Measurements from ENCODE around the gene LBHD2.
A peak's percentile ranks its signal among the peaks of the same experiment; 100 is the strongest.
"Not testable (repeated sequence)": the region's sequence is repeated elsewhere in the genome, so short reads cannot be mapped to it uniquely, and the experiment has no call there.

LBHD2 gene

DNA sequence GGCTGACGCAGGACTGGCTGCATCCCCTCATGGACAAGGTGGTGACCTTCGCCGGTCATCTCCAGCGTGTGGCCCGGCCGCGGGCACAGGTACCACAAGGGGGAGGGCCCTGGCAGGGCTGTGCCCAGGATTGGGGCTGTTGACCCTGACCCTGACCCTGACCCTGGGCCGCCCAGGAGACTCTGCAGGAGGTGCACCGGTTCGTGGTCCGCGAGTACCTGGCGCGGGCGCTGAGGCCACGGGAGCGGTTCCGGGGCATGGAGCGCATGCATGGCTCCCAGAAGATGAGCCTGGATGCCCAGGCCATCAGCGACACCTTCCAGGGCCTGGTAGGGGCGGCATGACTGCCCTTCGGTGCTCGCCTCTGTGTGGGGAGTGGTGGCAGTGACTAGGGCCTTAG lies 23.4 kb downstream of the LBHD2 start:
- DNase-seq, result no peak

DNA sequence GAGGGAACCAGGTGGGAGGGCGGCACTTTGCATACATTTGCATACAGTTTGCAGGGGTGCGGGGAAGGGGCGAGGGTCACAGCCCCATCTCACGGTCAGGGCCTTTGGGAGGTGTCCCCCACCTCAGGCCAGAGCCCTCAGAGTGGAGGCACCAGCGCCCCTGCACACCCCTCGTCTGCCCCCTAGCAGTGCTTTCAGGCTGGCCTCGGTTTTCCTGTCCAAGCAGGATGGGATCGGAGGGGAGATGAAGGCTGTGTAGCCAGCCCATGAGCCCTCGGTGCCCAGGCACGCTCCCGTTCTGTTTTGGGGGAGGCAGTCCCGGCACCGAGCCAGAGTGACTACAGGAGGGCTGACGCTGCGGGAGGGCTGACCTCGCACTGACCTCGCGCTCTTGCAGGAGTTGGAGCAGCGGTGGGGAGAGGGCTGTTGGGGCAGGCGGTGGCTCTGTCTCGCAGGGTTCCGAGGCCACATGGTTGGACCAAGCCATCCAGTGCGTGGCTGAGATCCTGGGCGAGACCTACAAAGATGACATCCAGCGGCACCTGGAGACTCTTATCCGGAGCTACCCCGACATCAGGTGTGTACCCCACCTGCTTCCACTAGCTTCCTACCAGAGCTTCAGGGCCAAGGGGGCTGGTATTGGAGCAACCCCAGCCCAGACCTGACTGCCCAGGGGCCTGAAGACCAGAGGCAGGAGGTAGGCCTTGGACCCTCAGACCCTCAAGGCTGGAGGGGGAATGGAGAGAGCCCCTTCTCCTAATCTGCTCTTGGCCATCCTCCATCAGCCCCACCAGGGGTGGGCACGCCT lies 24.1 kb downstream of the LBHD2 start:
- no peak for DNase-seq

DNA sequence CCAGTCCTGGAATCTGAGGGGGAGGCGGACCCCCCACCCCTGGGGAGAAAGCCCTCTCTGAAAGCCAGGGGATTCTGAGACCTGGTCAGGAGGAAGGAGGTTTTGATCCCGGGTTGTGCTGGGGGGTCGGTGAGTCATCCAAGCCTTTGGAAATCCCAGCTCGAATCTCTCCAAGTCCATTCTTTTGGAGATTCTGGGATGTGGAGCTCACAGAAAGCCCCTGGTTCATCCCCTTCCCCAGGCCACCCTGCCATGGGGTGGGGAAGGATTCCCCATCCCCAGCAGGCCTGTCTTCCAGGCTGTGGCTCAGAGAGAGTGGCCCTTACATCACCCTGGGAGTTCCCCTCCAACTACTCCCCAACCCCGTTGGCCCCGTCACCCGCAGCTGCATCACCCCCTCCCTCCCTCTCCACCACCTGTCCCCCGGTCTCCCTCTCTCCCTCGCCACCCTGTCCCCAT lies 24.8 kb downstream of the LBHD2 start:
- DNase-seq, result peak; percentile 40

DNA sequence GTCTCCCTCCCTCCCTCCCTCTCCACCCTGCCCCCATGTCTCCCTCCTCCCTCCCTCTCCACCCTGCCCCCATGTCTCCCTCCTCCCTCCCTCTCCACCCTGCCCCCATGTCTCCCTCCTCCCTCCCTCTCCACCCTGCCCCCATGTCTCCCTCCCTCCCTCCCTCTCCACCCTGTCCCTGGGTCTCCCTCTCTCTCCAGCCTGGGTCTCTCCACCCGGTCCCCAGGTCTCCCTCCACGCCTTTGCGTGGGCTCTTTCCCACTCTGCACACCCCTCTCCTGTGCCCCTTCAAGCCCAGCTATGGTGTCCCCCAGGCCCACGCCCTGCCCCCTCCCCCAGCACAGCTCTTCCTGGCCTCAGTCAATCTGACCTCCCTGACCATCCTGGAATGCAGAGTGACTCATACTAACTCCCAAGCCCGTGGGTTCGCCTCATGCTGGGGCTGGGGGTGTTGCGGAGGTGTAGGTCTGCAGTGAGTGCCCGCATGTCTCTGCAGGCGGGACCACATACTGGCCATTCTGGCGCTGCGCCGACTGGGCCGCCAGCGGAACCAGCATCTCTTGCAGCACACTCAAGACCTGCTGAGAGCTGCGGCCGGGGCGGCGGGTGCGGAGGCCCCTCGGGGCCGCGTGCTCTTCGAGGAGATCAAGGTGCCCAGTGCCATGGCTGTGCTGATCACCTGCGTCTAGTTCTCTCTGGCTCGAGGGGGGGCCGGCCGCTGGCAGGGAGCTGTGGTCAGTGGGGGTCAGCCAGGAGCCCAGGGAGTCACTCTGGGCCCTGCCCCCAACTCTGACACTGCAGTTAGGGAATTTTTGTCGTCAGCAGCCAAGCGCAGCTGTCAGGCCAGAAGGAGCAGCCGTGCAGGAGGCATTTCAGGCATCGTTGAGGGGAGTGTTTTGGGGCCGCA lies 25.8 kb downstream of the LBHD2 start:
- no peak for DNase-seq

DNA sequence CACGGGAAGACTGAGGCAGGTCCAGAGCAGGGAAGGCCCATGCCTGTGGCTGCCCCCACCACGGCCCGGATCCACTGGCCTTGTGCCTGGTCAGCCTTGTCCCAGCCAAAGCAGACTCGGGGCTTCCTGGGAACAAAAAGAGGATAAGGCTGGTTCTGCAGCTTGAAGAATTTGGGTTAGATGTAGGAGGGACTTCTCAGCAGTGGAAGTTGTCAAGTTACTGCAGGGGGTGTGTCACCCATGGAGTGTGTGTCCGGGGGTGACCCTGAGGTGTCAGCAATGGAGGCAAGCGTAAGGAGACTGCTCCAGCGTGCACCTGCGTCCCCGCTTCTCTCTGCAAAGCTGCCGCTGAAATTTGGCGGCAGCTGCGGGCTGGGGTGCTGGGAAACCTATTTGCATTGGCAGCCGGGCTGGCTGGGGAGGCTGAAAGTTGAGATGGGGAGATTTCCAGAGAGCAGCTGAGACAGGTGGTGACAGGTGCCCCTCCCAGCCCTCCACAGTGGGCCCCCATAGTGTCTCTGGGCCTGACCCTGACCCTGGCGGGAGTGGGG lies 26.7 kb downstream of the LBHD2 start:
- DNase-seq, result no peak

DNA sequence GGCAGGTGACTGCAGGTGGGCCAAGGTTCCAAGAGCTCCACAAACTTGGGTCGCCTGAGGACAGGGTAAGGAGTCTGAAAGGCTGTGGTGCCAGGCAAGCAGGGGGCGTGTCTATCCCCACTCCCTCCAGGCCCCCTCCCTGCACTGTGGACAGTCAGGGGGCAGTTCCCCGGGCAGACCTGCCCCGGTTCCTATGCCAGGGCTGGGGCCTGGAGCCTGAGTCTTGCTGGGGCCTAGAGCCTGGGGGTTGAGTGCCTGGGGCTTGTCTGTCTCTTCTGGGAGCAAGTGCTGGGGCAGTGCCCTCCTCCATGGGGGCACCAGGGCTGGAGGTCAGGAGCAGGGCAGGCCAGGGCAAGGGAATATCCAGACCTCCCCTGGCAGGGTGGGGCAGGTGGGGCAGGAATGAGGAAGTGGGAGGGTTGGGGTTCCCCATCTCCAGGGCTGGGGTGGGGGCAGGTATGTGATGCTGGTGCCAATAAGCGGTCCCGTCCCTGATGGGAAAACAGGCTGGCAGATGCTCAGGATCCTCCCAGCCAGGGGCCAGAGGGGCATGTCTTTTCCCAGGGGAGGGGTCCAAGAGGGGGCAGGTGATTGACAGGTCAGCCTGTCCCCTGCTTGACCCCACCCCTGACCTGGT lies 27.3 kb downstream of the LBHD2 start:
- no peak for DNase-seq

DNA sequence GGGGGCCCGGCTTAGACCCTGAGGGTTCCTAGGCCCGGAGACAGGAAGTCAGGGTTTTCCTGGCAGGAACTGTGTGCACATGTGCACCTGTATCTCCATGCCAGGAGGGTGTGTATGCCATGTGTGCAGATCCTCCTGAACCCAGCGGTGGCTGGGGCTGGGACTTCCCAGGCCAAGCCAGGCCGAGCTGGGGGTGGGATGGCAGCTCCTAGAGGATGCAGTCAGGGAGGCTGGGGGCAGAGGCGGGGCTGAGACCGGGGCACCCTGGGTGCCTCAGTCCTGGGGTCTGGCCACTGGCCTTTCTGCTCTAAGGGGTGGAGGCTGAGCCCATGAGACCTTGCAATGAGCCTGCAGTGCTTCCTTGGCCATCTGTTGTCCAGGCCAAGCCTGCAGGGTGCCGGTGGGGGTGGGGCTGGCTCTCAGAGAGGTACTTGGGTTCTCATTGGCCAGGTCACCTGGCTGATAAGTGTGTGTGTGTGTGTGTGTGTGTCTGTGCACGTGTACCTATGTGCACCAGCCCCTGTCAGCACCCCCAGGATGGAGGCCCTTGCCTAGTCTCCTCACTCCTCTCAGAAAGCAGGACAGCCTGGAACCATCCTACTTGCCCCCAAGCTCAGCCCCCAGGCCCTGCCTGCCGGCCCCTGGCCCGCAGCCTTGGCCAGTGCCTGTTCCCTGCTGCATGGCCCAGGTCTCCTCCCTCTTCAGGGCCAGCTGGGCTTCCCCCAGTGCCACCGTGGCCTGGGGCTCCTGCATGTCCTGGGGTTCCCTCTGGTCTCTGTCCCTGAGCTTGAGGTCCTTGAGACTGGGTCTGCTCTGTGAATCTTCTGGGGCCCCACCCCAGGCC lies 28.6 kb downstream of the LBHD2 start:
- no peak for DNase-seq

DNA sequence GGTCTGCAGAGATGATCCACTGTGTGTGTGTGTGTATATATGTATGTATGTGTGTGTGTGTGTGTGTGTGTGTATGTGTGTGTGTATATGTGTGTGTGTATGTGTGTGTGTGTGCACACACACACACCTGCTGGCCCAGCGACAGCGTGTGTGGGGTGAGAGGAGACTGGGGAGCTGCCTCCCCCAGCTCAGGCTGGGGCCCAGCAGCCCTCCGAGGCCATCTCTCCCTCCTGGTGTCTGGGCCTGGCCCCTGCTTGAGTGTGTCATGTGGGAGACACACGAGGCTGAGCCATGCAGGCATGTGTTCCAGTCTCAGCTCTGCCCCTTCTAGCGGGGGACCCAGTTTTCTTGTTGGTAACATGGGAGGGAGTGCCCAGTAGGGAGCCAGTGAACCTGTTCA lies 29.3 kb downstream of the LBHD2 start:
- DNase-seq, result no peak

DNA sequence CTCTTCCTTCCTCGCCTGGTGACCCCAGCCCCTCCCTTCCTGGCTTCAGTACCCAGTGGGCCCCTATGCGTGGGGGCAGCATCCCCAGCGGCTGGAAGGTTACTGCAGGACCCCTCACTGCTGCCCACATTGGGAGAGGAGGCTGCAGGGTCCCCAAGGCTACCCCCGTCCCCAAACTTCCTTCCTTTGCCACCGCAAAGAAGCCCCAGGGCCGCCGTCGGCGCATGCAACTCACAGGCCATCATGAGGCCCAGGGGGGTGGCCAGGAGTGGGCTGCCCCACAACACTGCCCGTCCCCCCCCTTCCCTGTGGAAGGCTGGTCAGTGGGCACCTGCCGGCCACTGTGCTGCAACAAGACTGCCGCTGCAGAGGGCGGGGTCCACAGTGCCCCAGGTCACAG lies 29.8 kb downstream of the LBHD2 start:
- DNase-seq, result no peak

DNA sequence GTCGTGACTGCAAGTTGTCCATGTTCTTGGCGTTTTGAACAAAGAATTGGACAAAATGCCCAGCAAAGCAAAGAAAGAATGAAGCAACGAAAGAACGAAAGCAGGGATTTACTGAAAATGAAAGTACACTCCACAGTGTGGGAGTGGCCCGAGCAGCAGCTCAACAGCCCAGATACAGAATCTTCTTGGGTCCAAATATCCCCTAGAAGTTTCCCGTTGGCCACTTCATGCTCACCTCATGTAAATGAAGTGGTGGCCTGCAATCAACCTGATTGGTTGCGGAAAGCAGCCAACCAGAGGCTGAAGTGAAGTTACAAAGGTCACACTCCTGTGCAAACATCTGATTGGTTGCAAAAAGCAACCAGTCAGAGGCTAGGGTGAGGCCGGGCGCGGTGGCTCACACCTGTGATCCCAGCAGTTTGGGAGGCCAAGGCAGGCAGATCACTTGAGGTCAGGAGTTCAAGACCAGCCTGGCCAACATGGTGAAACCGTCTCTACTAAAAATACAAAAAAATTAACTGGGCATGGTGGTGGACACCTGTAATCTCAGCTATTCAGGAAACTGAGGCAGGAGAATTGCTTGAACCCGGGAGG lies 31.2 kb downstream of the LBHD2 start:
- DNase-seq, result peak; percentile 28

DNA sequence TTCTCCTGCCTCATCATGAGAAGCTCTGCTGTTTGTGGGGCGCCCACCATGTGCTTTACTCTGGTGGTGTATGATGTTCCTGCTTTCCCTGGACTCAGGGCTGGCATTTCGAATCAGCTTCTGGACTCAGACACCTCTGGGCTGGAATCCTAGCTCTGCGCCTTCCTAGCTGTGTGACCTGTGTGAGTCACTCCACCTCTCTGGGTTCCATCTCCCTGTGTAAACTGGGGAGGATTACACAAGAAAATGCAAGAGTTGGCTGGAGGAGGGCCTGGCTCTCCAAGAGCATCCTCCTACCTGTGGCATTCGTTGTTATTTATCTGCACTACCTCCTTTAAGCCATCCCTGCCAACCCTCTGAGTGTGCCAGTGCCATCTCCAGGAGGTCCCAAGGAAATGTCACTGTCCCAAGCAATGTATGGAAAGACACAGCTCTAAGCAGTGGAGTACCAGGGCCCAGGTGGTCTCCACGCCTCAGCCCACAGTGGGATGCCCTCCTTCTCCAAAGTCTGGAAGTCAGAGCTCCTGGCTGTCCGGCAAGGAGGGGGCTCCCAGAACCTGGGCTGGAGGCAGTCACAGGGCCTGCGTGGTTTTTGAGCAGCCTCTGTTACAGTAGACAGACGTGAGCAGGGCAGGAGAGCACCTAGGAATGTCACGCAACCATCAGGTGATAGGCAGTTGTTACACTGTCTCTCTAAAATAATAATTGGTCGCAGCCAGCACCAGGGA lies 32.0 kb downstream of the LBHD2 start:
- no peak for DNase-seq

DNA sequence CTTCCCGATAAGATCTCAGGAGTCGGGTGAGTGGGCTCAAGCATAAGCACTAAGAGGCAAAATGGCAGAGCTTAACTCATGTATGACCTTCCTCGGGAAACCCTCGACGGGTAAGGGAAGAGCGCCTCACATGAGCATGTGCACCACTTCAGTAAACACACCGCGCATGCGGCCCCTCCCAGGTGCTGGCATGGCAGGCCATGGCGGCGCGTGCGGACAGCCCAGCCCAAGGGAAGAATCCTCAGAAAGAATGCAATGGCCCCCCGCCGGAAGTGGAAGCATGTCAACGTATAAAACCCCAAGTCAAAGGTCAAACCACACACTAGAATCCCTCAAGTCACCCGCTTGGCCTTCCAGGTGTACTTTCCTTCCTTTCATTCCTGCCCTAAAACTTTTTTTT lies 32.6 kb downstream of the LBHD2 start:
- no peak for DNase-seq

DNA sequence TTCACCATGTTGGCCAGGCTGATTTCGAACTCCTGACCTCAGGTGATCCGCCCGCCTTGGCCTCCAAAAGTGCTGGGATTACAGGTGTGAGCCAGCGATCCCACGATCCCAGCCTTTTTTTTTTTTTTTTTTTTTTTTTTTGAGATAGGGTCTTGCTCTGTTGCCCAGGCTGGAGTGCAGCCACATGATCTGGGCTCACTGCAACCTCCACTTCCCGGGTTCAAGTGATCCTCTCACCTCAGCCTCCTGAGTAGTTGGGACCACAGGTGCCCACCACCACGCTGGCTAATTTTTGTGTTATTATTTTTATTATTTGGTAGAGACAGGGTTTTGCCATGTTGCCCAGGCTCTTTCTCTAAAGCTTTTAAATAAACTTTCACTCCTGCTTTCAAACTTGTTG lies 33.5 kb downstream of the LBHD2 start:
- not testable (repeated sequence) for DNase-seq

DNA sequence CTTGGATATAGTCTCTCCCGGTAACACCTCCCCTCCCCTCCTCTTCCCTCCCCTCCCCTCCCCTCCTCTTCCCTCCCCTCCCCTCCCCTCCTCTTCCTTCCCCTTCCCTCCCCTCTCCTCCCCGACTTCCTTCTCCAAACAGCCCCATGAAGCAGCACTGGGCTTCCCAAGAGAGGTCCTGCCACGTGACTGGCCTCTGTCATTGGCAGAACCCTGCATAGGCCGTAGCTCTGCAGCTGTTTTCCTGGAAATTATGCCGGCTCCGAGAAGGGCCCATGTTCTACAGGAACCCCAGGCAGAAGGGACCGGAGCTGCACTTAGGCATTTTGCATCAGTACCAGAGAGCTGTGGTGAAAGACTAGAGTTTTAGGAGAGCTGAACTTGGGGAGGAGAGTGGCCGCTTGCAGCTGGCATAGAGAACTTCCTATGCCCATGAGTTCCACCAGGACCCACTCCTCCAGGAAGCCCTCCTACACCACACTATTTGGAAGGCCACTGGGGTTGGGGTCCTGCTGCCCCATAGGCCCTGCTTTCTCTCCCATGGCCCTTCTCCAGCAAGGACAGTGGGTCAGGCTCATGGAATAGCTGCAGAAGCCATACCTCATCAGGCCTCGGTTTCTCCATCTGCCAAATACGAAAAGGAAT lies 34.1 kb downstream of the LBHD2 start:
- no peak for DNase-seq

DNA sequence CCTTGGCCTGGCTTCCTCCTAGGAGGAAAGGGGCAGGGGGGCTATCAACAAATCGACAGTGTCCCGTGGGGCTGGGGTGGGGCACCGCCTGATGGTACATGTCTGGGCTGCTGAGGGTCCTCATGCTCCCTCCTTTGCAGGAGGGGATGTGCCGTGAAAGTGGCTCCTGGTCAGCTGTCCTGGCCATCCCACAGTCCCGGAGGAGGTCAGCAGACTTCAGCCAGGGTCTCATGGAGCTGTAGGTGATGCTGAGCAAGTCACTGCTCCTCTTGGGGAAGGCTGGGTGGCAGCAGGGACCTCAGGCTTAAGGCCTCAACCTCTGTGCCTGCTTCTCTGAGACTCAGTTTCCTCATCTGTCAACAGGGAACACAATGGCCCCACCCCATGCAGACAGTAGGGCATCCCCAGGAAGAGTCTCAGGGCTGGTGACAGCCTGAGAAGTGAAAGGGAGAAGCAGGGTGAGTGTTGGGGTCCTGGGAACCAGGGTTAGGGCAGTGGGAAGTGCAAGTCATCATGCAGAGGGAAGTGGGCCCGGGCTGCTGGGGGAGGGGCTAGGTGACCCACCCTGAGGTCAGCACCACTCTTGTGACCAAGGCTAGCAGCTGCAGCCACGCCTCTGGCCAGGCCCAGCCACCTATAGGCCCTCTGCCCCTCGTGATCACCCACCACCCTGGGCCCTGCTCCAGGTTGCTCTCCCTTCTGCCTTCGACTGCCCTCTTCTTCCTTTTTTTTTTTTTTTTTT lies 34.8 kb downstream of the LBHD2 start:
- no peak for DNase-seq

DNA sequence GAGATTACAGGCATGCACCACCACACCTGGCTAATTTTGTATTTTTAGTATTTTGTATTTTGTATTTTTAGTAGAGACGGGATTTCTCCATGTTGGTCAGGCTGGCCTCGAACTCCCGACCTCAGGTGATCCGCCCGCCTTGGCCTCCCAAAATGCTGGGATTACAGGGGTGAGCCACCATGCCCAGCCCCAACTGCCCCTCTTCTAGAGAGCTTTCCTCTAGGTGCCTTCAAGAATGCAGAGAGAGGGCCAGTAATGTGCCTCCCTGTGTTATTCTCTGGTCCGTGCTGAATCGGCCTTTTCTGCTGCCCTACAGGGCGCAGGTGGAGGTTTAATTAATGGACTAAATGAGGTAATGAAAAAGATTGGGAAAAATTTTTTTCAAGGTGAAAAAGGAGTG lies 35.5 kb downstream of the LBHD2 start:
- DNase-seq, result not testable (repeated sequence)

DNA sequence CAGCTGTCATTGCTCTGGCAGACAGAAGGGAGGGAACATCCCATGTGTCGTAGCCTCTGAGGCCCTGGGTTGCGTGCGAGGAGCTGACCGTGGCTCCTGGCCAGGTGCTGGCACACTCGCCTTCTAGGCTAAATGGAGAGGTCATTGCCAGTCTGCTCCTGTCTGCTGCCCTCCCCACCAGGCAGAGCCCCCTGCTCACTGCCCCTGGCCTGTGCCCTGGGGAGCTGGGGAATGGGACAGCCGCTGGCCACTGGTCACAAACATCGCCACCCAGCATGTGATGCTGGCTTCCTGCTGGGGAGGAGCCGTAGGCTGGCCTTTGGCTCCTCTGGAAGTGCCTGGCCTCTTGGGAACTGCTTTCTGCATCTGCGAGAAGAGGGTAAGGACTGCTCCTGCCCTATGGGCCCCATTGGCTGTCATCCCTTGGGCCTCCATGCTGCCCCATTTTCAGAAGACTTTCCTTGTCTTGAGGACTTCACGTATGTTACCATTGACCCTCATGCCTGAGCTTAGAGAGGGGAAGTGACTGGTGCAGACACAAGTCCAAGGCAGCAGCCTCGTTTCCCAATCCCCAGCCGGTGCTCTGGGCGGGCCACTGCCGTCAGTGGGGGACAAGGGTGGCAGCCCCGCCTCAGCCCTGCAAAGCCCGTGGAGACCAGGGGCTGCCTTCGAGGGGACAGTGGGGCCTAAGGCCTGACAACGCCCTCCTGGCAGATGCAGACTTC lies 37.3 kb downstream of the LBHD2 start:
- no peak for DNase-seq

DNA sequence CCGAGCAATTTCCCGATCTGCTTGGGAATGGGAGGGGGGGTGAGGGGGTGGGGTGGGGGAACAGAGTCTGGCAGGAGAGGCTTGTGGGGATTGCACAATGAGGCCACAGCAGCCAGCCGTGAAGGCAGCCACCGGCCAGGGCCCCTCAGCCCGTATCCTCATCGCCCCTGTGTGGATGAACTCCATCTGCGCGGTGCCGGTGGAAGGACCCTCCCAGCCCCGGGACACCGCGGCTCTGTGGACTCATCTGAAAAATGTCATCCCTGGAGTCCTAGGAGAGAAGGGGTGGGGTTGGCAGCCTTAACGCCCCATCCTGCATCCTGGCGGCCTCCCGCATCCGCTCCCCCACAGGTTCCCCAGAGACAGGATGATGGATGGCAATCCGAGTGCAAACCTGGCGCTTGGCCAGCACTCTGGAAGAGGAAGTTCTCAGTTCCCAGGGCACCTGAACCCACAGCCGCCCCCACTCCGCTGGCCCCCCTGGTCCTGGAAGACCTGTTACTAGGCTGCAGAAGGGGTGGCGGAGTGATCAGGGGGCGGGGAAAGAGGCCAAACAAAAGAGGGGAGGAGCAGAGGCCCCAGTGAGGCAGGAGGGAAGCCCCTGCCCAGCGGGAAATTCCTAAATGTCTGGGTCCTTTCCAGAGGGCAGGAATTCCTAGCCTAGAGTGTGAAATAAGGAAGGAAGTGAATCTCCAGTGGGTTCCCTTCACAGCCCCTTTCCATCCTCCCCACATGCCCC lies 38.0 kb downstream of the LBHD2 start:
- no peak for DNase-seq

Data from activated CD4-positive, alpha-beta T cell treated with anti-CD3 and anti-CD28 coated beads, Interleukin-2, Interleukin-6, amounts not matched to agents 100 ng/mL and 50 ng/mL, durations not matched to agents 16 hours and 8 hours (primary cell).